Raji (cell line): ENCODE data around the gene COL18A1.

Experiments
- POLR2A ChIP-seq: IDR thresholded peaks from 2 replicates; pipeline ENCODE4 v1.6.1; 2011; ENCODE audit warnings: low read depth, low read length, control low read depth; ENCODE audit not compliant: insufficient read depth

The COL18A1 gene

DNA sequence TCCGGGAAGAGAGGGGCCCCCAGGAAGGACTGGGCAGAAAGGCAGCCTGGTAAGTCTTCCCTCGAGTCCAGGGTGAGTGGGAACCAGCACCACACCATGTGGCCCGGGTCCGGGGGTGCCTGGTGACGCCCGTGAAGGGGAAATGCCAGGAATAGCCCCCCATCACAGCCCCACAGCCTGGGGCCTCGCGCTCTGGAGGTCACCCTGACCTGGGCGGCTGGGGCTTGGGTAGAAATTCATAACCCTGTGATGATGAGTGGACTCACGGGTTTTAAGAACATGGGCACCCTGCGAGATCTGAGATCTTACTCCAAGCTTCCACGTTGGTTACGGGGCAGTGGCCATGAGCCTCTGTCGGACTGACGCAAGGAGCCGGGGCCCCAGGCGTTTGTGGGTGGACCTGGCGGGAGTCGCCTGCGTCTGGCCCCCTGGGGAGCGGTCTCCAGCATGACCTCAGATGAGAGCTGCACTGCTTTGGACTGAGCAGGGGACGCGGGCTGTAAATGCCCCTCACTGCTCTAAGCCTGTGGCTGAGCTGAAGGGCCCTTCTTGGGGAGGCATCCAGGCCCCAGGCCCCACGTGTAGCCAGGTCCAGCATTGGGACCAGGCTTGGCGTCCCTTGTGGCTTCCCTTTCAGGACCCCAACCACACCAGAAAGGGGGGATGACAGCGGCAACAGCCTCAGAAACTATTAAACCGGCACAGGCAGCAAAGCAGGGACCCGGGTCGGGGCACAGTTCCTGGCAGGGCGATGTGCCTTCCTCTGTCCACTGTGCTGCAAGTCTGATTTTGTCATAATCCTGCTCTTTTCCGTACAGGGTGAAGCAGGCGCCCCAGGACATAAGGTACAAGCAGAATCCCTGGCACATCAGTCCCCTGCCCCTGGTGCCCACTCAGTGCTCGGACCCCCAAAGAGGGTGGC lies 77.3 kb downstream of the COL18A1 start:
- no peak for TF ChIP-seq POLR2A

DNA sequence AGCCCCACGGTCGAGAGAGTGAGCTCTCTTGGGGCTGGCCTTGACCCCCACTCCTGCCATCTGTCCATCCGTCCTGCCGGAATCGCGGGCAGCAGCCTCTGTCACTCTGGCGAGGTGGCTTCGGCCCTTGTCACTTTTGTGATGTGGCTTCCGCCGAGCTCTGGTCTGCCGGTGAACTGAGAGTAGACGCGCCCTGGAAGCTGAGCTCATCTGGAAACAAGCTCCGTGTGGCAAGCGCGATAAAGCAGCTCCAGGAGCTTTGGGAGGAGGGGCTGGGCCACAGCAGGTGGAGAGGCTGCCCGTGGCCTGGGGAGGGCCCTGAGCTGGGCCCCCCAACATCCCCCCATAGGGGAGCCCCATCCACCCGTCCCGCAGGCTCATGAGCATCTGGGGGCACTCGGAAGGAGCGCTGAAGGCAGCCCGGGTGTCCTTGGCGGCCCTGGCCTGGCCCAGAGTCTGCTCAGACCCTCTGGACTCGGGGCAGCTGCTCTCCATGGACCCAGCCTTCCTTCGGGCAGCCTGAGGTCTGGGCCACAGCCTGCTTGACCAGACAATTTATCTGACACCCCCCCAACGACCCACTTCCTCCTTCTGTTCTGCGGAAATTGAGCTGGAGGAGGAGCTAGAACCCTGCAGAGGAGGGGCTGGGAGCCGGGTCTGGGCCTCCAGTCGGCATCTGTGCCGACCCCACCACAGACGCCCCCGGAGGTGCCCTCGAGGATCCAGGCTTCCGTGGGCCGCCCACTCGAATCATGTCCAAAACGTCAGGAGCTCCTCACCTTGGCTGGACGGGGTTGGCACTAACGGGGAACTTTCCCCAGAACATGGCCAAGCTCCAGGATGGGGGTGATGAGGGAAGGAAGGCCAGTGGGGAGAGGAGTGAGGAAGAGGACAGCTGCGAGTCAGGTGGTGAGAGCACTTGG lies 78.2 kb downstream of the COL18A1 start:
- no peak for TF ChIP-seq POLR2A

DNA sequence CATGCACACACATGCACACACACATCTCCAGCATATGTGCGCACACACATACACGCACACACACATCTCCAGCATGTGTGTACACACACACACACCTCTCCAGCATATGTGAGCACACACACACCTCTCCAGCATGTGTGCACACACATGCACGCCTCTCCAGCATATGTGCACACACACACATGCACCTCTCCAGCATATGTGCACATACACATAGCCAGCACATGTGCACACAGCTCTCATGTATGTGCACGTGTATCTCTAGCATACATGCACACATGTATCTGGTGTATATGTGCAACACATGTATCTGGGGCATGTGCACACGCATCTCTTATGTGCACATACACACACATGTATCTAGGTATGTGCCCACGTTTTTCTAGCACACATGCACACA lies 79.4 kb downstream of the COL18A1 start:
- TF ChIP-seq POLR2A = no peak

DNA sequence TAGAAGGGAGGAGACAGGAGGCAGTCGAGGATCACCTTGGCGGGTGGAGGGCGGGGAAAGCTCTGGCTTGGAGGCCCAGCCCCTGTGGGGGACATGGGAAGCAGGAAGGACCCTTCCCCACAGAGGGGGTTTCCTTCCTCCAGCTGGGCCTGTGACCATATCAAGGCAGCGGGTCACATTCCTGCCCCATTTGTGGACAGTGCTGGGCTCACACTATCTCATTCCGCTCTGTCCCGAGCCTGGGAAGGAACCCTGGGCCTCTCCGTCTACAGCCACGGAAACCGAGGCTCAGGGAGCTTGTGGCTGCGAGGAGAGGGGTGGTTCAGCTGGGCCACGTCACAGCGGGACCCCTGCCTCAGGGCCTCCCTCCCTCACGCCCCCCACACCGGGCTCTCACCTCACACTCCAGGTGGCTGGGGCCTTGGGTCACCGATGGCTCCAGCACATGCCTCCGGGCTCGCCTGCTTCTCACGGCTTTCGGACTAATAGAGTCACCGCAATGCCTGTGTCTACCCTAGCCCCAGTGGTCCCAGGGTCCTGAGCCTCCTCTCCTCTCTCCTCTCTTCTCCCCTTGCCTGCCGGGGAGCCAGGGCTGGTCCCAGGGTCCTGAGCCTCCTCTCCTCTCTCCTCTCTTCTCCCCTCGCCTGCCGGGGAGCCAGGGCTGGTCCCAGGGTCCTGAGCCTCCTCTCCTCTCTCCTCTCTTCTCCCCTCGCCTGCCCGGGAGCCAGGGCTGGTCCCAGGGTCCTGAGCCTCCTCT lies 80.9 kb downstream of the COL18A1 start:
- TF ChIP-seq POLR2A = no peak

- no peak for TF ChIP-seq POLR2A
Measured at GRCh38 chr21:45486443-45487160, 81.6 kb downstream of the COL18A1 start.

GRCh38 chr21:45487161-45487806 lies 82.3 kb downstream of the COL18A1 start:
- no peak for TF ChIP-seq POLR2A

DNA sequence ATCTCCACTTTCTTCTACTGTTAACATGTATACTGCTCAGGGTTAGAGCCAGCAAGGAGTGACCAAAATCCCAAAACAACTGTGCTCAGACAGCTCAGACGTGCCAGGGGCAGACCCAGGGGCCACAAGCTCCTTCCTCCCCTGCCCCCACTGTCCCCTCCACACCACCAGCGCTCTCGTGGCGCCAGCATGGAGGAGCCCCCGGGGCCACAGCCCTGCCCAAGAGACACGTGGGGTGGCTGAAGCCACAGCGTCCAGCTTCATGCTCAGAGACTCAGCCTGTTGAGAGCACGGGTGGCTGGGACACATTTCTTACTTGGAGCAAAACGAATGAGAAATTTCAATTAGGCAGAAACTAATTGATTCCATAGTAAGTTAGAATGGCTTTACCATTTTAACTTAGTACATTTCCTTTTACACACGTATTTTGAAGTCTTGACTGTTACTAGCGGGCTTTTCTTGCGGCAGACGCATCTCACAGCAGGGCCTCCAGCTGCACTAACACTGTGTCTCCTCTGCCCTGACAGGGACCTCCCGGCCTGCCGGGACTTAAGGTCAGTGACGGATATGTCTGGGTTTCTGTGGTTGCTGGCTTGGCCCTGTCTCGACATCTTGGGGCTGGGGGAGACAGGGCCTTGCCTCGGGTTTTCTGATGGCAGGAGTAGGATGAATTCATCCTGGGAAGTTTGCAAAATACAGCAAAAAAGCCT lies 83.1 kb downstream of the COL18A1 start:
- no peak for TF ChIP-seq POLR2A

GRCh38 chr21:45488931-45489721 lies 84.2 kb downstream of the COL18A1 start:
- TF ChIP-seq POLR2A = no peak

GRCh38 chr21:45489722-45489982 lies 84.7 kb downstream of the COL18A1 start:
- no peak for TF ChIP-seq POLR2A

- no peak for TF ChIP-seq POLR2A
Measured at GRCh38 chr21:45490049-45490731, 85.2 kb downstream of the COL18A1 start.

- no peak for TF ChIP-seq POLR2A
Measured at GRCh38 chr21:45491056-45491455, 86.1 kb downstream of the COL18A1 start.

- TF ChIP-seq POLR2A = no peak
Measured at GRCh38 chr21:45491623-45492022, 86.7 kb downstream of the COL18A1 start.

GRCh38 chr21:45492765-45493164 lies 87.8 kb downstream of the COL18A1 start:
- no peak for TF ChIP-seq POLR2A
